Panc1 (cell line): ENCODE data around the gene MAP3K20.

Experiments
- CTCF ChIP-seq: fragments of 450-650 bp; IDR thresholded peaks from 2 replicates; pipeline ENCODE4 v1.5.1; 2017; ENCODE audit warnings: mild to moderate bottlenecking
- TCF7L2 ChIP-seq: IDR thresholded peaks from 2 replicates; pipeline ENCODE4 v1.6.1; 2011; ENCODE audit warnings: mild to moderate bottlenecking, low read depth, low read length, inconsistent platforms

GRCh38 chr2:173119944-173120343, 44.3 kb downstream of the MAP3K20 start:
- TF ChIP-seq CTCF: no peak
- TF ChIP-seq TCF7L2: no peak
